NCI-H187 treated with DMSO at 0.1 percent for 48 hours (cell line): ENCODE data around the gene LHX6.

Experiments used
- DNase-seq: peaks from one replicate; lab custom pipeline; 2025; lab: John Stamatoyannopoulos, UW

The LHX6 gene

DNA sequence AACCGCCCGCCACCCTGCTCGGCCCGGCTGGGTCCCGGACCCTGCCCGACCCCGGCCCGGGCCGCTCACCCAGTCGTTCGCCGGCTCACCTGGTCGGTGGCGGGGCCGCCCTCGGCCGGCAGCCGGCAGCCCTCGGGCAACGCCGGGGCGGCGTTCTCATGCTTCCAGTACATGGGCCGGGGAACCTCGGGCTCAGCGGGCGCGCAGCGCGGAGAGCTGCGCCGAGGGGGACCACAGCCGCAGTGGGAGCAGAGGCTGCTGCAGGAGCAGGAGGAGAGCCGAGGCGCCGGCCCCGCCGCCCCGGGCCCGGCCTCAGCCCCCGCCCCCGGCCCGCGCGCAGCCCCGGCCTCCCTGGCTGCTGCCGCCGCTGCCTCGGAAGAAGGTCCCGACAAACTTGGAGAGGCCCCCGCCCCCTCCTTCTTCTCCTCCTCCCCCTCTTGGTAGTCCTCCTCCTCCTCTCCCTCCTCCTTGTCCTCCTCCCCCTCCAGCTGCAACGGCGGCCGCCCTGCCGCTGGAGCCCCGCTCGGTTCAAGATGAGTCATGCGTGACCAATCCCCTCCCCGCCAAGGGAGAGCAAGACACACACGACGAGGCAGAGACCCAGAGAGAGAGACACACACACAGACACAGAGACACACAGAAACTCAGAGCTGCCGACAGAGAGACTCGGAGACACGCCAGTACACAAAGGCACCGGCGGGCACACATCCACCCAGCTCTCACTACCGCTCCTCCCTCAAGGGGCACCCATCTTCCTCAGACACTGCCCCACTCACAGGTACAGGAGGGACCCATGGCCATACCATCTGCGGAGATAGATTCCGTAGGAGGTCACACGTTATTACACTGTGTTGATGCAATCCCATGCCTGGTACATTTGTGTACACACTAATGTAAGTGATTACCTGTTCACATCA lies at the start of gene LHX6:
TSS of gene LHX6 (minus strand) at position 390 of the 917 bp plus-strand sequence. CDS start at position 173, 217 bp downstream.
- no peak for DNase-seq

DNA sequence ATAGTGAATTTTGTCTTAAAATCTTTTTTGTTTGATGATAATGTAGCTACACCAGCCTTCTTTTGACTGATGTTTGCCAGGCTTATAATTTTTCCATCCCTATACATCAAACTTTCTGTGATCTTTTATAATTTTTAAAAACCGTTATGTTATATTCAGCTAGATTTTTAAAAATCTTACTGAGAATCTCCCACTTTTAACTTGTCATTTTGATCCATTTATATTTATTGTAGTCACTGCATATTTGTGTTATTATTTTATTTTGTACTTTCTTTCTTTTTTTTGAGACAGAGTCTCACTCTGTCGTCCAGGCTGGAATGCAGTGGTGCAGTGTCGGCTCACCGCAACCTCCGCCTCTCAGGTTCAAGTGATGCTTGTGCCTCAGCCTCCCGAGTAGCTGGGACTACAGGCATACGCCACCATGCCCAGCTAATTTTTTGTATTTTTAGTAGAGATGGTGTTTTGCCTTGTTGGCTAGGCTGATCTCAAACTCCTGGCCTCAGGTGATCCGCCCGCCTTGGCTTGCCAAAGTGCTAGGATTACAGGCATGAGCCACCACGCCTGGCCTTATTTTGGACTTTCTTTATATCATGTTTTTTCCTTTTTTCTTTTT lies 48.6 kb upstream of the LHX6 start:
- DNase-seq, result no peak

DNA sequence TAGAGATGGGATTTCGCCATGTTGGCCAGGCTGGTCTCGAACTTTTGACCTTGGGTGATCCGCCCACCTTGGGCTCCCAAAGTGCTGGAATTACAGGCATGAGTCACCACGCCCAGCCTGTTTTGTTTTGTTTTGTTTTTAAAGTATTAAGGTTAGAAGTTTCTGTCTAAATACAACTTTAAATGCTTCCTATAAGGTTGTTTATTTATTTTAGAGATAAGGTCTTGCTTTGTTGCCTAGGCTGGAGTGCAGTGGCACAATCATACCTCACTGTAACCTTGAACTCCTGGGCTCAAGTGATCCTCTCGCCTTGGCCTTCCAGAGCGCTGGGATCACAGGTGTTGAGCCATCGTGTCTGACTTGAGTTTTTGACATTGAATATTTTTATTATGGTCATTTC lies 47.3 kb upstream of the LHX6 start:
- no peak for DNase-seq

DNA sequence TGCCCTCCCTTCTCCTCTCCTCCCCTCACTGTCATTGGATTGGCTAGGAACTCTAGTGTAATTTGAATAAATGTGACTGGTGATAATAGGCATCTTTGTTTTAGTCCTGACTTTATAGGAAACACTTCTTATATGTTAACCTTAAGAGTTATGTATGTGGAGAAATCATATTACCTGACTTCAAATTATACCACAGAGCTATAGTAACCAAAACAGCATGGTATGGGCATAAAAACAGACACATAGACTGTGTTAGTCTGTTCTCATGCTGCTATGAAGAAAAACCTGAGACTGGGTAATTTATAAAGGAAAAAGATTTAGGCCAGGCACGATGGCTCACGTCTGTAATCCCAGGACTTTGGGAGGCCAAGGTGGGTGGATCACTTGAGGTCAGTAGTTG lies 45.3 kb upstream of the LHX6 start:
- no peak for DNase-seq

DNA sequence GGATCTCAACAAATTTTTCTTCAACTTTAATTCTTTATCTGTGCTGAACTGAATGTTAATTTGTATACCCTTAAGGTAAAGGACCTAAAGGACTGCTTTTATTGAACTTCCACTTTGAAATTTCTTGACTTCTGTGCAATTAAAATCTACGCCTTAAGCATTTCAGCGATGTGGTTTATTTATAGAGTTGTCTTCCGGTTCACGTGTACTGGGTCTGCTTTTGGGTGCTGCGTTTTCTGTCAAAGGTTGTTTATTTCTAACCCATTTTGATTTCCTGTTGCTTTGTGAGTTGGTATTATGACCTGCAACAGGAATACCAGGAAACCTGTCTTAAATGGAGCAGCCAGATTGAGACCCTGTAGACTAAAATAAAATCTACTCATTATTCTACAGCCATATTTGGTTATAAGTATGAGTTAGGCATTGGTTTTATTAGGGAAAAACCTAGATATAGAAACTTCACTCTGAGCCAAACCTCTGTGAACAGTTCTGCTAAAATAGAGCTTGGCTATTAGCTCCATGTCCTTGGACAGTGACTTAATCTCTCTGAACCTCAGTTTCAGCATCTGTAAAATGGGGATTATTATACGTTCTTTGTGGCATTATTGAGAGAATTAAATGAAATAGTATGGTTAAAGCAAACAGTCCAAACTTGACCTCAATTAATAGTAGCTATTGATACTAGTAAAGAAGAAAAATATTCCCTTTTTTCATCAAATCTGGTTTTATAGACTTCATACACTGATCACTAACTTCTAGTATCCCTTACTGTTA lies 39.5 kb upstream of the LHX6 start:
- DNase-seq, result no peak

DNA sequence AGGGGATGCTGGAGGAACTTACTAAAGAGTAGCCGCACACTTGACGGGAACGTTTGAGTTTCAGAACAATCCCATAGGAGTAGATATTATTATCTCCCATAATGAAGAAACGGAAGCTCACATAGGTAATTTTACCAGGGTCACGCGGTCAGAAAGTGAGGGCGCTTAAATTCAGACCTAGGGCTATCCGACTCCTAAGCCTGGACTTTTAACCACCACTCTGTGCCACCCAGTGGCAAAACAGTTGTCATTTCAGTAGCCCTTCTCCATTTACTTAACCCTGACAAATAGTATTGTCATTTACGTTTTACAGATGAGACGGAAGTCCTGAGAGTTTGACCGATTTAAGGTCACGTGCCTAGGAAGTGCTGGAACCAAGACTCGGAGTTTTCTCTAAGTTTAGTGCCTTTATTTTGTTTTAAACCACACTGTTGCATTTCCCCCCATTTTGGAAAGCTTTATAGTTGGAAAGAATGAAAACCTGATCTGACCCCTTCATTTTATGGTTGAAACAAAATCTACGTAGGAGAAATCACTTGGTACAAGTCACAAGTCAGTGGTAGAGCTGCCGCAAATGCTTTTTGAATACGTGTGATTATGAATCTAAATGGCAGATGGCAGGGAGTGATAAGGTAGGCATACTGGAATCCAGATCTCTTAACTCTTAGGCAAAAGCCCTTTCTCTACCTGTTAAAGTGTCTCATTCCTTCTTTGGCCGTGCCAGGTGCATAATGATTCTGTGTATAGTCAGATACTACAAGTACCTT lies 36.6 kb upstream of the LHX6 start:
- DNase-seq, result no peak

DNA sequence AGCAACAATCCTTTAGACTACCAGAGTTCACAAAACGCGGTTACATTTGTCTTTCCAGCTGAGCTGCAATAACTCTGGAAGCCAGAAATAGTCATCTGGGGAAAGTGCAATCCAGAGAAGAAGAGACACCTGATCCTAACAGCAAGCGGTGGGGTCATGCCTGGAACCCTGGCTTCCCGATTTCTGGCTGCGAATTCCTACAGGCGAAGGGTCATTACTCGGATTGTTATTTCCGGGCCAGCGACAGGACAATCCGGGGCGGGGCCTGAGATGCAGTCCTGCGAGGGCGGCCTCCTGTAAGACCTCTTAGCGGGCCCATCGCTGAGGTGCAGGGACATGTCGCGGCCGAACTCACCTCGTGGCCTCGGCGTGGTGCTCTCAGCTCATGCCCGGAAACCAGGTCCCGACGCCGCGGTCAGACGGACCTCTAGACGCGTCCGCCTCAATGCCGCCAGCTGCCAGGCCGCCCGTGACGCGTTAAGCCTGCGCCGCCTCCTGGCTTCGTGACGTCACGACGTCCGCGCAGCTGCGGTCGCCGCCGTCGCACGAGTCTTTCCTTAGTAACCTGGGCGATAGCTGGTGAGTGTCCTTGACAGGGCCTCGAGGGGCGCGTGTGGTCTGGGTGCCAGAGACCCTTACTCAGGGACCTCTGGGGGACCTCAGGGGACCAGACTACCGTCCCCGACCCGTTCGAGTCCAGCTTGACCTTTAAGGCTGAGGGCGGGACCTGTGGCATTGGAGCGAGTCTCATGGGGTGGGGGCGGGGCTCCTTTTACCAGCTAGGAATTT lies 35.8 kb upstream of the LHX6 start, which contains the start of the genes MRRF and RBM18:
TSS of gene MRRF (plus strand) at position 523 of the 789 bp plus-strand sequence. CDS start 6,010 bp downstream, outside the sequence.
TSS of gene RBM18 (minus strand) at position 481 of the 789 bp plus-strand sequence. CDS start 3,348 bp downstream, outside the sequence.
- no peak for DNase-seq

DNA sequence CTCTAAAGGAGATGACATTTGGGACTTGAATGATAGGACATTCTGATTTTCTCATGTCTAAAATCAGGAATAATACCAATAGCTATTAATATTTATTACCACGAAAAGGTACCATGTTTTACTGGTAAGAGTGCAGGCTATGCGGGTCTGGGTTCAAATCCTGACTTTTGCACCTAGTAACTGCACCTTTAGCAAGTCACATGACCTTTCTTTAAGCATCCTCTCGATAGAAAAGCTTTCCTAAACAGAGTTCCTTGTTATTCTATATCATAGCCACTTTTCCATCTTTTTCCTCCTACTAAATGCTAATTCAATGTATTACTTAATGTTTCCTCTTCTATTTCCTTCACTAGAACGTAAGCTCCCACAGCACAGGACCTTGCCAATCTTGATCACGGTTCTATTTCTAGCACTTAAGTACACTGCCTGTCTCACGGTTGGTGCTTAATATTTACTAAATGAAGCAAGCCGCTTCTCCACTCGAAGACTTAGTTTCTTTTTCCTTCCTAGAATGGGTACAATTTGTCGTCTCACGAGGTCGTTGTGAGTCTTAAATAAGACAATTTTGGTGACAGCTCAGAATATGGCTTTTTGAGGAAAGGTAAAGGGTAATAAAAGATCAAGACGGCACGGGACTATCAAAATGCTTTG lies 35.1 kb upstream of the LHX6 start:
- no peak for DNase-seq

DNA sequence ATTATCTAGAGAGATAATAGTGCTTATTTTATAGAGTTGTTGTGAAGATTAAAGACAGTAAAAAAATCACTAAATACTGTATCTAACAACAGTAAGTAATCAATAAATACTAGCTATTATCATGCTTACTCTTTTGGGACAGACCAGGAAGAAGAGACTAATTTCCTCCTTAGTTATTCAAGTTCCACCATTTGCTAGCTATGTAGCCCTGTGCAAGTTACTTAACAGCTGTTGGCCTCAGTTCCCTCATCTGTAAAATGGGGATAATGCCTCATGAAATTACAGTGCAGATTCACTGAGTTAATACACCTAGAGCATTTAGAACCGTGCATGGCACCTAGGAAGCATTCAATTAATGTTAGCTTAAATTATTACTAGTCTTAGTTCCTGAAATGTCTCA lies 33.3 kb upstream of the LHX6 start:
- no peak for DNase-seq

DNA sequence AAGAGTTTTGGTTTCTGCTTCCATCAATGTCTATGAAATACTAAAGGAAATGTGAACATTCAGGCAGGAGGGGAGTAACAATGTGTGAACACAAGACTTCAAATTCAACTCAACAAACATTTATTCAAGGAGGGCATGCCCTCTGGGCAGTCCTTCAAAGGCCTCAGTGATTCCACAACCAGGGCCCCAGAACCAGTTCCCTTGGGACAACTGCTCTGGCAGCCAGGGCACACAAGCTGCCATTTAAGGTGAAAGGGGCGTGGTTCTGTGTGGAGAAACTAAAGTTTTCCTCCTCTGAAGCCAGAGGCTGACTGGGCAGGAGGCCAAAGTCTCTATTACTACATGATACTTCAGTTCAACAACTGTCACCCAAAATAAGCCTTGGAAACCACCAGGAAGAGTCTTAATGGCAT lies 32.7 kb upstream of the LHX6 start:
- DNase-seq, result peak; percentile 71

DNA sequence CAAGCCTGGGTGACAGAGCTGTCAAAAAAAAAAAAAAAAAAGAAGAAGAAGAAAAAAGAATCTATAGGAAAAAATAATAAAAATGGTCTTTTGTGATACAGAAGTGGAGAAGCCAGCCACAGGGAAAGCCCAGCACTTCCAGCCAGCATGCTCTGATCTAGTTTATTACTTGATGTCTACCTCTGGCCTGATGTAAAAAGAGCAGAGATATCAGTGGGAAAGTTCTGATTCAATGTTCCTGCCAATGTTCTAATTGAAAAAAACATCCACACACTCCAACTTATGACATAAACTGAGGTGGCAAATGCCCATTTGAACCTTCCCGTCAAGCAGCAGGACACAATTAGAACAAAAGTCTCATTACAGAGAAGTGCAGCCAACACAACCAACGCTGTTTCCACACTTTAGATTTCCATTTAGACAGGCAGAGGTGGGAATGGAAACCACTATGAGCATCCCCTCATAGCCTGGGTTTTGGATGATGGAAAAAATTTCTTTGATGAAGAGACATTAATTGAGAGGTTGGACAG lies 30.2 kb upstream of the LHX6 start:
- no peak for DNase-seq

DNA sequence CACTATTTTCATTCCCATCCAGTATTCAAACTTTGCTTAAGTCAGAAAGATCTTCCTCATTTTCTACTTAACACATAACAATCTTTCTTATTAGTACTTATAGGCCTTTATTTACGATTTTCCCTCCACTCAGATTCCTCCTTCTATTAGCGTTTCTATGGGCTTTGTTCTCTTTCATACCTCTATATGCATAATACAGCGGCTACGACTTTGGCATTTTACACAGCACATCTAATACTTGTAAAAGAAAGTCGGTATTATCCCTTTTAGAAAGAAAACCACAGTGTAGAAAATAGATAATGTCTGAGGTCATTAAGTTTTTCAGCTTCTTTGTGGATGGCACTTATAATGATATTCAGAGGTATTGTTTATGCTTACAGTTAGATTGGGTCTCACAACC lies 27.4 kb upstream of the LHX6 start:
- DNase-seq, result no peak

DNA sequence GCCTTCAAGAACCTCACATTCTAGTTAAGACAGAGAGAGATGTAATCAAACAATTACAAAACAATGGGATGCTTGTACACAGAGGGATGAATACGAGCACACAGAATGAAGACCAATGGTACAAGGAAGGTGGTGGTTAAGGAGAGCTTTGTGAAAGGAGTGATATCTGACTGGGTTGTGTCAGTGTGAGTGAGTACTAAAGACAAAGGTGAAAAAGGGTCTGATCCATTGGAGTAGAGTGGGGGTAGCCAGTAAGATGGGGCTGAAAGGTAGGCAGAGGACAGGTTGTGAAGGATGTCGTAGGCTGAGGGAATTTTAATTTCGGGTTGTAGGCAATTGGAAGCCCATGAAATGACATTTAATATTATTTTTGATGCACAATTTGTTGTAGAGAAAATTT lies 26.0 kb upstream of the LHX6 start:
- DNase-seq, result no peak

DNA sequence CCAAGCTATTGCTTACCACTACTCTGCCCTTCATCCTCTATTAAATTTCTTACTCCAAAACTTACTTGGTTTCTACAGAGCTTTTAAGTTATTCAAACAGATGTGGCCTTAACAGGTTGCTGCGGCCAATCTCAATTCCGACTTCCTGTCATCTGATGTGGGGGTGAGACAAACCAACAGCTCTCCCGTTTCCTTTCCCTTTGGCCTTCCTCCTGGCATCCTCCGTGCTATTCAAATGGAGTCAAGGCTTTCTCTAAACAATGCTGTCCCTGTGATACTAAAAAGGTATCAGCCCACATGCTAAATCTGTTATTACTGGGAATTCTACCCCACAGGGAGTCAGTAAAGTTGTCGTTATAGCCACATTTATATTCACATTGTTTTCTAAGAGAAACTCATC lies 24.0 kb upstream of the LHX6 start:
- DNase-seq, result no peak

DNA sequence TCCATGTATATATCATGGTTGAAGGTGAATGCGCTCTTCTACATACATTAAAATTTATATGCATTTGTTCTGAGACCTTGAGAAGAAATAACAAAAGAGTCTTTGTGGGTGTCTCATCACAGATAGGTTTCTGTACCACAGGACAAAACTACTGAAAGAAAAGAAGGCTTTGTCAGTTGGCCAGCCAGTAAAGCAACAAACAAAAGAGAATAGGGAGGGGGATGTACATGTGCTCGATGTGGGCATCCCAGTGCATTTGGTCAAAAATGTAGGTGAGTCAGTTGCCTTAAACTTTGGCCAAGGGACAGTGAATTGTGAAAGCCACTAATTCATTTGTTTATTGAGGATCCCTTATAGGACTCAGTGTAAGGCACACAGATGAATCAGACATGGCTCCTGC lies 22.6 kb upstream of the LHX6 start:
- DNase-seq, result no peak

DNA sequence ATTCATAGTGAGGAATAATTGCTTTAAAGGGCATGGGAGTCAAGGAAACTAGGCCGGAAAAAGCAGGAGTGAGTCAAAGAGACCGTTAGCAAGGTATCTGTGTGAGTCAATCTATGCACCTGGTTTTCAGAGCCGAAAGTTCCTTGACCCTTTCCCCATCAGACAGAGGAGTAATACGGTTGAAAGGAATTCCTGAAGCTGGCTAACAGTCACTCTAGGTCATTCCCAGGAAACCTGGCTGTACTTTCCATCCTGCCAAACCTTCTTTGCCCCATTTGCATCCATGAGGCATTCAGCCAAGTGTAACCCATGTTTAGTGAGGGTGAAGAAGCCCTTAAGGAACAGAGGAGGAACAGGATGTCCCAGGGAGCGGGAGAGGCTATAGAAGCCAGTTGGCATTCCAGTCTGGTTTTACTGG lies 19.7 kb upstream of the LHX6 start:
- no peak for DNase-seq

DNA sequence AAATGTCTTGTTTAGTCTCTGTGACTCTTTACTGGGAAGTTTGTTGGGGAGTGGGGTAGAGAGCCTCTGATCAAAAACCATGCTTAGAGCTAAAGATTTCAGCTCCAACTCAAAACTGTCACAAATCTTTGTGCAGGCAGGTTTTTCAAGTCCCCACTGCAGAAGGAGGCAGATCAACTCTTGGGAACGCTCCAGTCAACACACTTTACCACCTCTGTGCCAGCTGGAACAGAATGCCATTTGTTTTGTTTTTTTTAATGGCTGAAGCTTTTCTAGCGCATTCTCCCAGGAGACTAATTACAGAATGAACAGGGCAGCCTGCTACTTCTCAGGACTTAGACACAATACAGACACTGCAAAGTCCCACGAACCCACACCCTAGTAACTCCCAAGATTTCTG lies 17.9 kb upstream of the LHX6 start:
- no peak for DNase-seq

DNA sequence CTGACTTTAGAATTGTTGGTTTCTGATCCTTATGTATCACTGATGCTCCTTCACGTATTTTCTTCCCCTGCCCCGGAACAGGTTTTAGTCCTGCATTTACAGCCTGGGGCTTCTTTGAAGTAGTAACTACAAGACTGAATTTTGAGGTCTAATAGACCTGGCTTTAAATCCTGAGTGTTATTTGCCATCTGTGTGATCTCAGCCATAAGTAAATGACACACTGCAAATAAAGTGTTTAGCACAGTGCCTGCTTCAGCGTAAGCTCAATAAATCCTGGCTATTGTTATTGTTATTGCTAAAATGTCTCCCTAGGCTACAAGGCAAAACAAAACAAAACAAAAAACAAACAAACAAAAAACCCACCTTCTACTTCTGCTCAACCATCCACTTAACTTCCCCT lies 15.6 kb upstream of the LHX6 start:
- DNase-seq, result no peak

DNA sequence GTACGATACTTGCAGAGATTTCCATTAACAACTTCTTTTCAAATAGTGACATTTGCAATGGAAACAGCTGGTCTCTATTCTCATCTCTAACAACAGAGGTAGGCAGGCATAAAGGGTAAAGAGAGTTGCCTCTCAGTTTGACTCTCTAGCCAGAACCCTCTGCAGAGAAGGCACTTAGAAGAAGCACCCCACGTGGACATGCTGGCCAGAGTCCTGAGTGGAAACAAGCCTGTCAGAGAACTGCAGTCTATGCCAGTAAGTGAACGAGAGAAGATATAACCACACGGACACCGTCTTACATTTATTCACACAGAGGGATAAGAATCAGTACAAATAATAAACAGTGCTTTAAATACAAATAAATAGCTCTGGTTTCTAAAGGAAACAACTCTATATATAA lies 11.0 kb upstream of the LHX6 start:
- DNase-seq, result no peak

DNA sequence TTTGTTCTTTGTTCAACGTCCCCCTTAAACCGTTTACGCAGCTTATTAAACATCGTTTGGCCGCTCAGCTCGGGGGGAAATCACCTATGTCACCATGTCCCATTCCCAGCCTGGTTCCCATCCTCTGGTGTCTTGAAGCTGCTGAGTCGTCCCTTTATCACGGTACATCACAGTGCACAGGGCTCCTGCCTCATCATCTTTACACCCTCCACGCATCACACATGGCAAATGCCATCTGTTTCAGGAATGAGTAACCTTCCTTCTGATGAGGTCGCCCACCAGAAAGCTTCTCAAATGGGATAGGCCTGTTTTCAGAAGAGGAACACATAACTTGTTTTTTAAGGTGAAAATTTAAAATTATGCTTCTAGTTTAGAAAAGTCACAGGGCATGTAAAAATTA lies 7.9 kb upstream of the LHX6 start:
- no peak for DNase-seq
